GM23338 (cell line): ENCODE results near the gene CLDN17. TPM values are rescaled to one million over a fixed set of nuclear protein-coding genes. Genes with fewer than 3 reads are reported as not detected.

ENCODE experiments used
- ATAC-seq: fragments of 200-7000 bp; cut with Tn5 transposase; 3 replicates; pipeline ENCODE4 v1.9.1; 2020
- DNase-seq: peaks from one replicate; pipeline ENCODE4 v3.0.0-alpha.2; 2015; ENCODE audit warnings: low spot score
- H2AFZ ChIP-seq: fragments of 200-600 bp; sonication (generic); 2 replicates; pipeline ENCODE4 v1.8.0; 2016; ENCODE audit warnings: antibody characterized with exemption, mild to moderate bottlenecking, moderate library complexity
- H3F3A ChIP-seq: fragments of 200-600 bp; sonication (generic); replicated peaks from 2 replicates; pipeline ENCODE4 v1.8.0; 2017; ENCODE audit warnings: antibody characterized with exemption, mixed run types, low read depth
- H3K27ac ChIP-seq: fragments of 200-600 bp; sonication (generic); 2 replicates; pipeline ENCODE4 v1.6.1; 2016; ENCODE audit warnings: low read depth
- H3K27me3 ChIP-seq: fragments of 200-600 bp; sonication (generic); 2 replicates; pipeline ENCODE4 v1.8.0; 2016; ENCODE audit warnings: mild to moderate bottlenecking, mixed run types, moderate library complexity; ENCODE audit not compliant: insufficient read depth
- H3K36me3 ChIP-seq: fragments of 200-600 bp; sonication (generic); 2 replicates; pipeline ENCODE4 v1.8.0; 2016; ENCODE audit warnings: mild to moderate bottlenecking; ENCODE audit not compliant: insufficient read depth
- H3K4me1 ChIP-seq: fragments of 200-600 bp; sonication (generic); 2 replicates; pipeline ENCODE4 v1.8.0; 2016; ENCODE audit warnings: mild to moderate bottlenecking, moderate library complexity; ENCODE audit not compliant: insufficient read depth
- H3K4me2 ChIP-seq: fragments of 200-600 bp; sonication (generic); 2 replicates; pipeline ENCODE4 v1.7.1; 2017; ENCODE audit warnings: mixed run types
- H3K4me3 ChIP-seq: fragments of 200-600 bp; sonication (generic); 2 replicates; pipeline ENCODE4 v1.6.1; 2016; ENCODE audit warnings: mixed run types
- H3K79me2 ChIP-seq: fragments of 200-600 bp; sonication (generic); replicated peaks from 2 replicates; pipeline ENCODE4 v1.8.0; 2017; ENCODE audit warnings: mild to moderate bottlenecking; ENCODE audit not compliant: insufficient read depth
- H3K9me2 ChIP-seq: fragments of 200-600 bp; sonication (generic); 2 replicates; pipeline ENCODE4 v1.8.0; 2017; ENCODE audit not compliant: insufficient read depth
- H4K20me1 ChIP-seq: fragments of 200-600 bp; sonication (generic); replicated peaks from 2 replicates; pipeline ENCODE4 v1.8.0; 2017; ENCODE audit warnings: mild to moderate bottlenecking; ENCODE audit not compliant: insufficient read depth
- H3K27ac Mint-ChIP-seq: 2 replicates; pipeline ENCODE4 v1.8.0; 2020; ENCODE audit warnings: inconsistent platforms, mild to moderate bottlenecking, moderate library complexity, mixed read lengths
- H3K27me3 Mint-ChIP-seq: 3 replicates; pipeline ENCODE4 v1.8.0; 2022; ENCODE audit warnings: low read depth, mild to moderate bottlenecking, moderate library complexity, mixed read lengths, inconsistent platforms; ENCODE audit not compliant: insufficient read depth, poor library complexity
- H3K36me3 Mint-ChIP-seq: 3 replicates; pipeline ENCODE4 v1.8.0; 2021; ENCODE audit warnings: low read depth, mild to moderate bottlenecking, inconsistent platforms, moderate library complexity, mixed read lengths
- H3K4me1 Mint-ChIP-seq: 3 replicates; pipeline ENCODE4 v1.8.0; 2020; ENCODE audit warnings: mild to moderate bottlenecking, inconsistent platforms, mixed read lengths
- H3K4me3 Mint-ChIP-seq: 3 replicates; pipeline ENCODE4 v1.8.0; 2021; ENCODE audit warnings: moderate library complexity, mild to moderate bottlenecking, inconsistent platforms, mixed read lengths
- H3K9me3 Mint-ChIP-seq: 3 replicates; pipeline ENCODE4 v1.8.0; 2020; ENCODE audit warnings: moderate library complexity, mild to moderate bottlenecking, inconsistent platforms, mixed read lengths
- CREB1 ChIP-seq: fragments of 250-450 bp; sonication (Bioruptor Pico); IDR thresholded peaks from 2 replicates; pipeline ENCODE4 v1.5.0; 2020; ENCODE audit warnings: low read depth, mild to moderate bottlenecking, moderate library complexity
- CTCF ChIP-seq, 2 experiments: fragments of 200-600 bp in 1 of 2; sonication (generic) in 1 of 2; conservative IDR thresholded peaks; 2 replicates each; pipeline versions ENCODE4 v1.5.1 to v1.6.1; 2016 to 2017; ENCODE audit warnings: antibody characterized with exemption in 2 of 2, low read depth in 2 of 2, mild to moderate bottlenecking in 2 of 2, moderate library complexity in 1 of 2
- ETS1 ChIP-seq: IDR thresholded peaks from 2 replicates; pipeline ENCODE4 v1.6.1; 2016; ENCODE audit warnings: antibody characterized with exemption
- EZH2phosphoT487 ChIP-seq: fragments of 200-600 bp; sonication (generic); IDR thresholded peaks from one replicate; pipeline ENCODE4 v1.8.1; 2018; ENCODE audit warnings: antibody characterized with exemption; ENCODE audit not compliant: unreplicated experiment
- JUNB ChIP-seq: IDR thresholded peaks from one replicate; pipeline ENCODE4 v1.6.1; 2016; ENCODE audit warnings: antibody characterized with exemption; ENCODE audit not compliant: unreplicated experiment
- POLR2AphosphoS5 ChIP-seq: IDR thresholded peaks from 2 replicates; pipeline ENCODE4 v1.6.1; 2016; ENCODE audit warnings: antibody characterized with exemption, low read depth
- REST ChIP-seq: IDR thresholded peaks from one replicate; pipeline ENCODE4 v1.6.1; 2018; ENCODE audit warnings: antibody characterized with exemption; ENCODE audit not compliant: unreplicated experiment
- STAT1 ChIP-seq: IDR thresholded peaks from one replicate; pipeline ENCODE4 v1.6.1; 2016; ENCODE audit warnings: antibody characterized with exemption; ENCODE audit not compliant: unreplicated experiment
- ZNF331 ChIP-seq: fragments of 250-450 bp; sonication (Bioruptor Pico); IDR thresholded peaks from 2 replicates; pipeline ENCODE4 v1.5.0; 2020; ENCODE audit warnings: low read depth, mild to moderate bottlenecking, moderate library complexity
- ZNF462 ChIP-seq: fragments of 250-450 bp; sonication (Bioruptor Pico); IDR thresholded peaks from 2 replicates; pipeline ENCODE4 v1.5.0; 2020; ENCODE audit warnings: mild to moderate bottlenecking, moderate library complexity
- polyA plus RNA-seq: library from polyadenylated mRNA; unstranded; fragments of >200 nt; fragmentation: Nextera tagmentation; extraction: Ambion mirVana; gene quantifications from 2 replicates; pipeline ENCODE4 v1.2.1, GENCODE V29; 2016
- total RNA-seq: library from RNA; depleted of rRNA; stranded (reverse); fragments of >200 nt; shearing (Covaris generic); gene quantifications from 2 replicates; pipeline ENCODE4 v1.2.3, GENCODE V29; 2014

The CLDN17 gene
- total and polyA plus RNA-seq, 2 experiments from 2014 or later, result not detected

- ATAC-seq (no peak), DNase-seq (no peak)
- H3K4me3 ChIP-seq, result no peak overlapping the region
- no peaks in the 10 kb centered on the region for H3K79me2 ChIP-seq
- Mint-ChIP-seq H3K36me3 (no peaks in the 10 kb centered on the region), H3K27me3 (no peaks in the 10 kb centered on the region), H3K4me3 (no peak overlapping the region), H3K9me3 (no peaks in the 10 kb centered on the region), H3K27ac (no peak overlapping the region), H3K4me1 (peaks cover 4% of the 10 kb centered on the region; the same call in 2 of the 3 replicates)
- H3K9me2 ChIP-seq, result peaks cover 16% of the 10 kb centered on the region; the same call in 1 of the 2 replicates
- H2AFZ ChIP-seq, result no peak overlapping the region
- H3K27ac ChIP-seq, result no peak overlapping the region
- TF ChIP-seq EZH2phosphoT487 (no peak), REST (no peak), POLR2AphosphoS5 (no peak), CREB1 (CRISPR knock-in tag) (no peak), ZNF331 (CRISPR knock-in tag) (no peak), ETS1 (no peak)
- no peaks in the 10 kb centered on the region for H3K36me3 ChIP-seq
- H3K4me2 ChIP-seq, result no peak overlapping the region
- H3K27me3 ChIP-seq, result no peaks in the 10 kb centered on the region
- no peaks in the 10 kb centered on the region for H4K20me1 ChIP-seq
- H3K4me1 ChIP-seq, result no peaks in the 10 kb centered on the region
- no peaks in the 10 kb centered on the region for H3F3A ChIP-seq
Measured at GRCh38 chr21:30152792-30153191, 13.8 kb downstream of the CLDN17 start.

- Histone ChIP-seq H3K4me2 (no peak overlapping the region), H3K9me2 (peaks cover 33% of the 10 kb centered on the region), H3K4me3 (no peak overlapping the region), H3K36me3 (no peaks in the 10 kb centered on the region), H3K4me1 (no peaks in the 10 kb centered on the region), H3K27ac (no peak overlapping the region), H2AFZ (no peak overlapping the region), H3K27me3 (no peaks in the 10 kb centered on the region), H3F3A (no peaks in the 10 kb centered on the region), H4K20me1 (no peaks in the 10 kb centered on the region), H3K79me2 (no peaks in the 10 kb centered on the region)
- H3K4me1 Mint-ChIP-seq, result no peaks in the 10 kb centered on the region
- ATAC-seq, result no peak
- peaks cover 2% of the 10 kb centered on the region for H3K9me3 Mint-ChIP-seq
- no peaks in the 10 kb centered on the region for H3K27me3 Mint-ChIP-seq
- H3K36me3 Mint-ChIP-seq, result no peaks in the 10 kb centered on the region
- H3K27ac Mint-ChIP-seq, result no peak overlapping the region
- DNase-seq, result no peak
- no peak overlapping the region for H3K4me3 Mint-ChIP-seq
- TF ChIP-seq JUNB (no peak), ZNF331 (CRISPR knock-in tag) (no peak), CTCF (conservative IDR thresholded peaks at IDR 0.05; ENCODE audit: low read depth in 2 of 2) (no peak), STAT1 (no peak), ZNF462 (CRISPR knock-in tag) (no peak)
Measured at GRCh38 chr21:30148906-30149305, 17.7 kb downstream of the CLDN17 start.
